Left ventricle myocardium inferior (tissue), 1 donor: ENCODE measurements around the gene CREB3L4. TPM values are rescaled to one million over a fixed set of nuclear protein-coding genes. Genes with fewer than 3 reads are reported as not detected.

Experiments
- DNase-seq: peaks from one replicate; pipeline ENCODE4 v3.0.0-alpha.2; 2020
- H3K27ac ChIP-seq: fragments of 200-600 bp; replicated peaks from 2 replicates; pipeline ENCODE4 v1.8.0; 2021
- H3K27me3 ChIP-seq: fragments of 200-600 bp; 2 replicates; pipeline ENCODE4 v1.8.0; 2021; ENCODE audit warnings: low read depth
- H3K36me3 ChIP-seq: fragments of 200-600 bp; 2 replicates; pipeline ENCODE4 v1.8.0; 2021
- H3K4me1 ChIP-seq: fragments of 200-600 bp; 2 replicates; pipeline ENCODE4 v1.8.0; 2021
- H3K4me3 ChIP-seq: fragments of 200-600 bp; 2 replicates; pipeline ENCODE4 v1.8.0; 2021; ENCODE audit warnings: mild to moderate bottlenecking, moderate library complexity
- H3K9me3 ChIP-seq: fragments of 200-600 bp; replicated peaks from 2 replicates; pipeline ENCODE4 v1.8.0; 2021
- CTCF ChIP-seq: fragments of 200-600 bp; IDR thresholded peaks from 2 replicates; pipeline ENCODE4 v1.8.0; 2021; ENCODE audit warnings: antibody characterized with exemption, mild to moderate bottlenecking, borderline replicate concordance
- intact Hi-C: fragments of 100-400 bp; cut with micrococcal nuclease; formaldehyde crosslinking; loops from one replicate; pipeline ENCODE4 v1.11.0; 2022
- total RNA-seq: library from RNA; stranded (reverse); fragmentation: NEBNext Ultra II Directional; extraction: Animal tissue kit (Norgen Biotek cat#: 25700); gene quantifications from one replicate; pipeline ENCODE4 v1.2.1, GENCODE V29; 2021
- donor health status: DM: no; HTN: yes; CAD: no; lungs with severe emphysema.

Gene CREB3L4
- total RNA-seq, 1 donor from 2014 or later: 4.8 TPM

DNA sequence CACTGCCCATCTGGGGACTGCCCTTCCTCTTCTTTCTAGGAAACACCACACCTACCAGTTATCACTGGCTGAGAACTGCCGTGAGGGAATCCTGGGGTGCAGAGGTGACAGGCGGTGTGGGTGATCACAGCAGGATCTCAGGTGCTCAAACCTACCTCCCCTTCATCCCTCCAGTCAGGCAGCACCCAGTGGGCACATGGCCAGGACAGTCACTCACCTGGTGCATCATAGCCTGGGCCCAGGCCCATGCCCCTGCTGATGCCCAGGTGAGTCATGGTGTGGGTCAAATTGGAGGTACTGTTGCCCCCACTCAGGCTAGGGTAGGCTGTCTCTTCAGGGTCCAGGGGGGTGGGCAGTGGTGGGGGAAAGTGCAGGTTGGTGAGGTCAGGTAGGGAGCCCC, 15.9 kb upstream of the CREB3L4 start:
- TF ChIP-seq CTCF: no peak
- Histone ChIP-seq H3K36me3 (peaks cover 72% of the 10 kb centered on the region), H3K4me3 (no peak overlapping the region), H3K27me3 (no peaks in the 10 kb centered on the region), H3K27ac (no peak overlapping the region), H3K9me3 (no peaks in the 10 kb centered on the region), H3K4me1 (peaks cover 34% of the 10 kb centered on the region)
- DNase-seq: no peak
- intact Hi-C loops: no loop called here

GRCh38 chr1:153953859-153954365, 13.8 kb upstream of the CREB3L4 start:
- DNase-seq: no peak
- Histone ChIP-seq H3K27me3 (no peaks in the 10 kb centered on the region), H3K4me1 (peaks cover 47% of the 10 kb centered on the region), H3K27ac (no peak overlapping the region), H3K9me3 (no peaks in the 10 kb centered on the region), H3K36me3 (peaks cover 57% of the 10 kb centered on the region), H3K4me3 (no peak overlapping the region)
- no peak for TF ChIP-seq CTCF
- intact Hi-C loops: no loop called here

DNA sequence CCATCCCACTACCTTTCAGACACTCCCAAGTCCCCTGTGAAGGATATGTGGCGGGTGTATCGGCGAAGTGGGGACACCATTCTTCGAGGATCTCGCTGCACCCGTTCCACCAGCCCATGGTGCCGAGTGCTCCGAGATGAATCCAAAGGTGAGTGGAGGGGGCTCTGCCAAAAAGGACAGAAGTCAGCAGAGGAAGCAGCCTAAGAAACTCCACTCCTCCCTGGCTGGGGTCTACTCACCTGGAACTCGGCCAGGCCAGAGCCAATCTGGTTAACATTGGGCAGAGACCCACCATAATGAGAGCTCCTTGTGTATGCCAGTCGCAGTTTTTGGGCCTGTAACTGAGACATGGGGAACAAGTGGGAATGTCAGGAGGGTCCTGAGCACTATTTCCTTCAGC, 12.9 kb upstream of the CREB3L4 start:
- Histone ChIP-seq H3K27ac (no peak overlapping the region), H3K4me1 (peaks cover 56% of the 10 kb centered on the region), H3K9me3 (no peaks in the 10 kb centered on the region), H3K27me3 (no peaks in the 10 kb centered on the region), H3K4me3 (no peak overlapping the region), H3K36me3 (peaks cover 48% of the 10 kb centered on the region)
- no peak for DNase-seq
- intact Hi-C loops: no loop called here
- no peak for TF ChIP-seq CTCF

- TF ChIP-seq CTCF: no peak
- H3K27me3 ChIP-seq: no peaks in the 10 kb centered on the region
- peaks cover 80% of the 10 kb centered on the region for H3K4me1 ChIP-seq
- intact Hi-C loops: no loop called here
- no peak for DNase-seq
- no peaks in the 10 kb centered on the region for H3K9me3 ChIP-seq
- H3K36me3 ChIP-seq: peaks cover 40% of the 10 kb centered on the region
- peak overlapping the region; percentile 98 for H3K4me3 ChIP-seq
- peak overlapping the region; percentile 98 for H3K27ac ChIP-seq
Measured at GRCh38 chr1:153956997-153957715, 10.5 kb upstream of the CREB3L4 start.

DNA sequence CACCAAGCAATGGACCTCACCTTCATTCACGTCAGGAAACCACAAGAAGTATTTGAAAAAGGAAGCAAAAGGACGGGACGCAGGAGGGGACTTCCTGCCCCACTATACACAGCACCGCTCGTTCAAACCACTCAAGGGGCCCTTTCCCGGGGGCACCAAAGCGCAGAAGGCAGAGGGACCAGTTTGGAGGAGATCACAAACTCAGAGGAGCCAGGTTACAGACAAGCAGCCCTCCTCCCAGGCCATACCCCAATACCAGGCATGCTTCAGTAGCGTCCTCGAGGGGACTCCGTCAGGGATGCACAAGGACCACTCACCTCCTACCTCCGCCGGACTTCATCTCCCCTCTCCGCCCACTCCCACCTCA, 10.0 kb upstream of the CREB3L4 start:
- H3K27me3 ChIP-seq: no peaks in the 10 kb centered on the region
- H3K9me3 ChIP-seq: no peaks in the 10 kb centered on the region
- peaks cover 35% of the 10 kb centered on the region for H3K36me3 ChIP-seq
- H3K4me1 ChIP-seq: peaks cover 85% of the 10 kb centered on the region
- H3K4me3 ChIP-seq: peak overlapping the region; percentile 98
- no peak for DNase-seq
- intact Hi-C loops: no loop called here
- no peak for TF ChIP-seq CTCF
- peak overlapping the region; percentile 98 for H3K27ac ChIP-seq
